ENCODE data around the gene NR1H4.

GRCh38 chr12:100544165-100544564 is 70.5 kb downstream of the NR1H4 start:
- no peak for TF ChIP-seq CTCF (conservative IDR thresholded peaks at IDR 0.05; ENCODE audit: low read length)
- no peak for TF ChIP-seq EZH2phosphoT487 (IDR thresholded peaks at IDR 0.05; ENCODE audit: borderline replicate concordance)

Data from Loucy (cell line).